ENCODE results near the gene CDC42. TPM values are rescaled to one million over a fixed set of nuclear protein-coding genes. Genes with fewer than 3 reads are reported as not detected.

CDC42 gene
- total RNA-seq, 1 experiment from 2014 or later: 171 TPM

DNA sequence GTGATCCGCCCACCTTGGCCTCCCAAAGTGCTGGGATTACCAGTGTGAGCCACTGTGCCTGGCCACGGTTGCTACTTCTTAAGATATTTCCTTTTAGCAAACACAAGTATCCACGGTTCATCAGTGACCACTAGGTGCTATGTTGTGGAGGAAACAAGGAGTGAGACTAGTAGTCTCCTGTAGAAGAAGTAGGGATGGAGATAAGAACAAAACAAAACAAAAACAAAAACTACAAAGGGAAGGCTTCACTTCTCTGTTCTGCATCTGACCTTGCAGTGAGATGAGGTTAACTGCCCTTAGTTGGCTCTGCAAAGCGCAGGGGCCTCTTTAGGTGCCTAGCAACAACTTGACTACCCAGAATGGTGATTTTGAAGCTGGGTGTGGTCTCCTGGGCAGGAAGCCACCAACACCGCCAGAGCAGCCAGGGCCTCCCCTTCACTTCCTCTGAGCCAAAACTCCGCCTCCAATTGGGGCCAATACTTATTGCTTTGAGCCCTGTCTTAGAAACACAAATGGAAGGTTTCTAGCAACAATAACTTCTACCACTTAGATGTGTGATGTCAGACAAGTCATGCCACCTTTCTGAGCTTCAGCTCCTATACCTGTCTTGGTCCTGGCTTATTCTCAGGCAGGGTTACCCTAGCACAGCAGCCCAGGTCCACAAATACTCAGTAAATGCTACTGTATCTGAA is 12.8 kb upstream of the CDC42 start:
- Mint-ChIP-seq H3K27ac (peak overlapping the region; percentile 12; the same call in 1 of the 2 replicates), H3K9me3 (no peaks in the 10 kb centered on the region)
- POLR2A ChIA-PET: no interaction called here

DNA sequence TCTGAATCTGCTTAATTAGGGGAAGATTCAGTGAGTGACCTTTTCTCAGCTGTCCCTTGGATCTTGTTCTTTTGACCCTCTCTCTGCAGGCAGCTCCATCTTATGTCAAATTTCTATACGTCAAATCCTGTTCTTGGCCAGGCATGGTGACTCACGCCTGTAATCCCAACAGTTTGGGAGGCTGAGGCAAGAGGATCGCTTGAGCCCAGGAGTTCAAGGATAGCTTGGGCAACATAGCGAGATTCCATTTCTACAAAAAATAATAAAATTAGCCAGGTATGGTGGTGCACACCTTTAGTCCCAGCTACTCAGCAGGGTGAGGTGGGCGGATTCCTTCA is 12.3 kb upstream of the CDC42 start:
- Mint-ChIP-seq H3K9me3 (peaks cover 2% of the 10 kb centered on the region), H3K27me3 (ENCODE audit: low read depth) (no peaks in the 10 kb centered on the region), H3K27ac (peak overlapping the region; percentile 12; the same call in 1 of the 2 replicates), H3K4me3 (no peak overlapping the region), H3K4me1 (peaks cover 42% of the 10 kb centered on the region), H3K36me3 (peaks cover under 1% of the 10 kb centered on the region; the same call in 1 of the 2 replicates)
- DNase-seq (ENCODE audit: low spot score) (no peak), ATAC-seq (no peak)
- POLR2A ChIA-PET: no interaction called here
- TF ChIP-seq CBFB (CRISPR knock-in tag; IDR thresholded peaks at IDR 0.05; ENCODE audit: low read depth) (no peak), NFATC4 (CRISPR knock-in tag; IDR thresholded peaks at IDR 0.05) (no peak), ETV6 (CRISPR knock-in tag; IDR thresholded peaks at IDR 0.05) (no peak)
- TF ChIP-seq, protein P1, sequence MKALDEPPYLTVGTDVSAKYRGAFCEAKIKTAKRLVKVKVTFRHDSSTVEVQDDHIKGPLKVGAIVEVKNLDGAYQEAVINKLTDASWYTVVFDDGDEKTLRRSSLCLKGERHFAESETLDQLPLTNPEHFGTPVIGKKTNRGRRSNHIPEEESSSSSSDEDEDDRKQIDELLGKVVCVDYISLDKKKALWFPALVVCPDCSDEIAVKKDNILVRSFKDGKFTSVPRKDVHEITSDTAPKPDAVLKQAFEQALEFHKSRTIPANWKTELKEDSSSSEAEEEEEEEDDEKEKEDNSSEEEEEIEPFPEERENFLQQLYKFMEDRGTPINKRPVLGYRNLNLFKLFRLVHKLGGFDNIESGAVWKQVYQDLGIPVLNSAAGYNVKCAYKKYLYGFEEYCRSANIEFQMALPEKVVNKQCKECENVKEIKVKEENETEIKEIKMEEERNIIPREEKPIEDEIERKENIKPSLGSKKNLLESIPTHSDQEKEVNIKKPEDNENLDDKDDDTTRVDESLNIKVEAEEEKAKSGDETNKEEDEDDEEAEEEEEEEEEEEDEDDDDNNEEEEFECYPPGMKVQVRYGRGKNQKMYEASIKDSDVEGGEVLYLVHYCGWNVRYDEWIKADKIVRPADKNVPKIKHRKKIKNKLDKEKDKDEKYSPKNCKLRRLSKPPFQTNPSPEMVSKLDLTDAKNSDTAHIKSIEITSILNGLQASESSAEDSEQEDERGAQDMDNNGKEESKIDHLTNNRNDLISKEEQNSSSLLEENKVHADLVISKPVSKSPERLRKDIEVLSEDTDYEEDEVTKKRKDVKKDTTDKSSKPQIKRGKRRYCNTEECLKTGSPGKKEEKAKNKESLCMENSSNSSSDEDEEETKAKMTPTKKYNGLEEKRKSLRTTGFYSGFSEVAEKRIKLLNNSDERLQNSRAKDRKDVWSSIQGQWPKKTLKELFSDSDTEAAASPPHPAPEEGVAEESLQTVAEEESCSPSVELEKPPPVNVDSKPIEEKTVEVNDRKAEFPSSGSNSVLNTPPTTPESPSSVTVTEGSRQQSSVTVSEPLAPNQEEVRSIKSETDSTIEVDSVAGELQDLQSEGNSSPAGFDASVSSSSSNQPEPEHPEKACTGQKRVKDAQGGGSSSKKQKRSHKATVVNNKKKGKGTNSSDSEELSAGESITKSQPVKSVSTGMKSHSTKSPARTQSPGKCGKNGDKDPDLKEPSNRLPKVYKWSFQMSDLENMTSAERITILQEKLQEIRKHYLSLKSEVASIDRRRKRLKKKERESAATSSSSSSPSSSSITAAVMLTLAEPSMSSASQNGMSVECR (CRISPR knock-in tag; IDR thresholded peaks at IDR 0.05; ENCODE audit: borderline replicate concordance): no peak
- CTCF ChIA-PET: interaction anchor here (0.6 to 1.4 kb wide), 6 partner anchors 10 to 385 kb away, joined by 3 to 7 read pairs (median 3); partner anchors contain the start of gene CDC42

More for the DNA sequence above, 12.8 kb upstream of the CDC42 start:
- DNase-seq (ENCODE audit: low spot score) (peak; percentile 29), ATAC-seq (peak; percentile 93)
- H3K36me3 Mint-ChIP-seq: no peaks in the 10 kb centered on the region
- TF ChIP-seq CREM (CRISPR knock-in tag; IDR thresholded peaks at IDR 0.05) (no peak), NR2C2 (CRISPR knock-in tag; IDR thresholded peaks at IDR 0.05) (no peak), KAT7 (CRISPR knock-in tag; IDR thresholded peaks at IDR 0.05; ENCODE audit: borderline replicate concordance) (no peak), ELF4 (CRISPR knock-in tag; IDR thresholded peaks at IDR 0.05; ENCODE audit: low read depth) (no peak), NFYB (CRISPR knock-in tag; conservative IDR thresholded peaks at IDR 0.05; ENCODE audit: low read depth) (no peak), JAZF1 (CRISPR knock-in tag; IDR thresholded peaks at IDR 0.05) (no peak), ZNF423 (CRISPR knock-in tag; IDR thresholded peaks at IDR 0.05) (no peak), FOXP1 (CRISPR knock-in tag; IDR thresholded peaks at IDR 0.05; ENCODE audit: borderline replicate concordance) (no peak), RORB (CRISPR knock-in tag; IDR thresholded peaks at IDR 0.05) (no peak), GTF2I (CRISPR knock-in tag; conservative IDR thresholded peaks at IDR 0.05) (no peak)
- TF ChIP-seq, protein P2, sequence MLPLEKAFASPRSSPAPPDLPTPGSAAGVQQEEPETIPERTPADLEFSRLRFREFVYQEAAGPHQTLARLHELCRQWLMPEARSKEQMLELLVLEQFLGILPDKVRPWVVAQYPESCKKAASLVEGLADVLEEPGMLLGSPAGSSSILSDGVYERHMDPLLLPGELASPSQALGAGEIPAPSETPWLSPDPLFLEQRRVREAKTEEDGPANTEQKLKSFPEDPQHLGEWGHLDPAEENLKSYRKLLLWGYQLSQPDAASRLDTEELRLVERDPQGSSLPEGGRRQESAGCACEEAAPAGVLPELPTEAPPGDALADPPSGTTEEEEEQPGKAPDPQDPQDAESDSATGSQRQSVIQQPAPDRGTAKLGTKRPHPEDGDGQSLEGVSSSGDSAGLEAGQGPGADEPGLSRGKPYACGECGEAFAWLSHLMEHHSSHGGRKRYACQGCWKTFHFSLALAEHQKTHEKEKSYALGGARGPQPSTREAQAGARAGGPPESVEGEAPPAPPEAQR (CRISPR knock-in tag; IDR thresholded peaks at IDR 0.05): no peak
- TF ChIP-seq, protein P3, sequence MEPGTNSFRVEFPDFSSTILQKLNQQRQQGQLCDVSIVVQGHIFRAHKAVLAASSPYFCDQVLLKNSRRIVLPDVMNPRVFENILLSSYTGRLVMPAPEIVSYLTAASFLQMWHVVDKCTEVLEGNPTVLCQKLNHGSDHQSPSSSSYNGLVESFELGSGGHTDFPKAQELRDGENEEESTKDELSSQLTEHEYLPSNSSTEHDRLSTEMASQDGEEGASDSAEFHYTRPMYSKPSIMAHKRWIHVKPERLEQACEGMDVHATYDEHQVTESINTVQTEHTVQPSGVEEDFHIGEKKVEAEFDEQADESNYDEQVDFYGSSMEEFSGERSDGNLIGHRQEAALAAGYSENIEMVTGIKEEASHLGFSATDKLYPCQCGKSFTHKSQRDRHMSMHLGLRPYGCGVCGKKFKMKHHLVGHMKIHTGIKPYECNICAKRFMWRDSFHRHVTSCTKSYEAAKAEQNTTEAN (CRISPR knock-in tag; IDR thresholded peaks at IDR 0.05): no peak
- TF ChIP-seq, protein P4, sequence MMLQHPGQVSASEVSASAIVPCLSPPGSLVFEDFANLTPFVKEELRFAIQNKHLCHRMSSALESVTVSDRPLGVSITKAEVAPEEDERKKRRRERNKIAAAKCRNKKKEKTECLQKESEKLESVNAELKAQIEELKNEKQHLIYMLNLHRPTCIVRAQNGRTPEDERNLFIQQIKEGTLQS (CRISPR knock-in tag; conservative IDR thresholded peaks at IDR 0.05): no peak
- TF ChIP-seq, protein P5, sequence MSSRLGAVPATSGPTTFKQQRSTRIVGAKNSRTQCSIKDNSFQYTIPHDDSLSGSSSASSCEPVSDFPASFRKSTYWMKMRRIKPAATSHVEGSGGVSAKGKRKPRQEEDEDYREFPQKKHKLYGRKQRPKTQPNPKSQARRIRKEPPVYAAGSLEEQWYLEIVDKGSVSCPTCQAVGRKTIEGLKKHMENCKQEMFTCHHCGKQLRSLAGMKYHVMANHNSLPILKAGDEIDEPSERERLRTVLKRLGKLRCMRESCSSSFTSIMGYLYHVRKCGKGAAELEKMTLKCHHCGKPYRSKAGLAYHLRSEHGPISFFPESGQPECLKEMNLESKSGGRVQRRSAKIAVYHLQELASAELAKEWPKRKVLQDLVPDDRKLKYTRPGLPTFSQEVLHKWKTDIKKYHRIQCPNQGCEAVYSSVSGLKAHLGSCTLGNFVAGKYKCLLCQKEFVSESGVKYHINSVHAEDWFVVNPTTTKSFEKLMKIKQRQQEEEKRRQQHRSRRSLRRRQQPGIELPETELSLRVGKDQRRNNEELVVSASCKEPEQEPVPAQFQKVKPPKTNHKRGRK (CRISPR knock-in tag; IDR thresholded peaks at IDR 0.05; ENCODE audit: borderline replicate concordance): no peak
- peaks cover 40% of the 10 kb centered on the region for H3K4me1 Mint-ChIP-seq
- H3K27me3 Mint-ChIP-seq (ENCODE audit: low read depth): no peaks in the 10 kb centered on the region
- H3K4me3 Mint-ChIP-seq: no peak overlapping the region
- CTCF ChIA-PET: interaction anchor here (0.6 to 1.4 kb wide), 6 partner anchors 10 to 384 kb away, joined by 3 to 7 read pairs (median 3); partner anchors contain the start of gene CDC42
